RKO (cell line): ENCODE results near the gene DBNDD1.
A peak's percentile ranks its signal among the peaks of the same experiment; 100 is the strongest.

ENCODE experiments used
- DNase-seq: peaks from one replicate; pipeline ENCODE4 v3.0.0-alpha.2; 2016; ENCODE audit warnings: low spot score

DBNDD1 gene

DNA sequence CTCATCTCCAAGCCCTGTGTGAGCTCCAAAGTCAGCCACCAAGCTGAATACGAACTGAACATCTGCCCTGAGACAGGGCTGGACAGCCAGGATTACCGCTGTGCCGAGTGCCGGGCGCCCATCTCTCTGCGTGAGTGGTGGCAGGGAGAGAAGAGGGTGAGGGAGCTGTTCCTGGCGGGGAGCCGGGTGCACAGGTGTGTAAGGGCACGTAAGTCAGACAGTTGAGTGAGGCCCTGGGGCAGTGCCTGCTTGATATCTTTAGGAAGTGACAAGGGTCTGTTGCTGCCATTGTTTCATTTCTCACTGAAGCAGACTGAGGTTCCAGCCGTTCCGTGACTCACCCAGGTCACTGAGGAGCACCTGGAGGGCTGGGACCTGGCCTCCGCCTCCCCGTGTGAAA is 58.3 kb downstream of the DBNDD1 start:
- DNase-seq, result no peak

DNA sequence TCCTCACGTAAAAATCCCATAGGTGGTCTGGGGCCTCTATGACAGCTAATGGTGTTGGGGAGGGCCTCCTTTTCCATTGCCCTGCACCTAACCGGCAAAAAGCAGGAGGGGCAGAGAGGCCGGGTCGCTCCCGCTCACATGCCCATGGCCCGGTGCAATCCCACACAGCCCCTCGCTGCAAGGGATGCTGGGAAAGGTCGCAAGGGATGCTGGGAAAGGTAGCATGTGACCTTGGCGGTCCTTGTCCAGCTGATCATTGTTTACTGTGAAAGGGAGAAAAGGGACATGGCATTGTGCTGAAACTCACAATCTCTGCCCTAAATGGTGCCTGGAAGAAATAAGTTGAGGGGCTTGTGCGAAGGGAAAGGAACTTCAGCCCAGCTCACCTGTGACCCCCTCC is 60.7 kb downstream of the DBNDD1 start:
- DNase-seq, result no peak

GRCh38 chr16:89958068-89958467 is 61.2 kb downstream of the DBNDD1 start:
- DNase-seq, result peak; percentile 29

- DNase-seq, result no peak
Measured at GRCh38 chr16:89957216-89957785, 62.0 kb downstream of the DBNDD1 start.

GRCh38 chr16:89956505-89957215 is 62.6 kb downstream of the DBNDD1 start:
- no peak for DNase-seq

GRCh38 chr16:89955001-89955685 is 64.1 kb downstream of the DBNDD1 start:
- no peak for DNase-seq
